ENCODE results near the gene DDX25. TPM values are rescaled to one million over a fixed set of nuclear protein-coding genes. Genes with fewer than 3 reads are reported as not detected.
"Not testable (repeated sequence)": the region's sequence is repeated elsewhere in the genome, so short reads cannot be mapped to it uniquely, and the experiment has no call there.

DDX25 gene
- total RNA-seq (2021; ENCODE audit: unreplicated experiment) (0.37 TPM), Bru-seq, nascent RNA (percentile 26 among the genes with signal in this experiment), BruChase-seq, experiment 1, labeled RNA remaining after a 6-hour chase (percentile 17 among the genes with signal in this experiment), BruChase-seq, experiment 2, labeled RNA remaining after a 2-hour chase (percentile 20 among the genes with signal in this experiment)
- polyA plus RNA-seq (2012), result 0.12 and 0.14 TPM in 2 replicates
- long read RNA-seq, result 0 reads

- no peak within 1 kb of the TSS for H3K27ac ChIP-seq (ENCODE audit: low read depth, low read length)
- ChIA-PET RAD21 (ENCODE audit: low non-redundant PET in 1 of 2, low total read pairs in 2 of 2, uncharacterized antibody in 2 of 2, unreplicated experiment in 2 of 2) (no interaction called here), CTCF (interaction anchor here (0.7 to 1.1 kb wide), 4 partner anchors 10 to 350 kb away, joined by 3 to 8 read pairs (median 4); no protein-coding TSS in a partner anchor), POLR2A (interaction anchor here (0.6 to 1.4 kb wide), 3 partner anchors 10 to 315 kb away, joined by 3 to 13 read pairs (median 4); partner anchors contain the start of gene HYLS1)
- BruUV-seq (replicated peaks), result no TSS peak
- DNase-seq (ENCODE audit: low read depth, low spot score) (no peak), ATAC-seq (no peak)
- peaks cover 14 to 19% of the 10 kb centered on the region in 2 experiments; a peak in 3 of 4 replicates for H3K36me3 ChIP-seq (ENCODE audit: control insufficient read depth in 1 of 2, insufficient read depth in 2 of 2, low read length in 2 of 2)
- intact Hi-C loops (cut with micrococcal nuclease), result no loop called here
- H3K27me3 ChIP-seq (ENCODE audit: insufficient read depth, low read length), result peaks cover 8% of the 10 kb centered on the region; the same call in 1 of the 2 replicates
- no peak within 1 kb of the TSS for H3K9ac ChIP-seq (ENCODE audit: low read length)
- peaks cover 3 to 8% of the 10 kb centered on the region in 2 experiments; a peak in 2 of 4 replicates for H3K4me1 ChIP-seq (ENCODE audit: control insufficient read depth in 1 of 2, insufficient read depth in 2 of 2, low read length in 2 of 2)
- no peaks in the 10 kb centered on the region for H3K9me3 ChIP-seq (ENCODE audit: control insufficient read depth in 1 of 2, insufficient read depth in 1 of 2, low read depth in 1 of 2, low read length in 2 of 2)
- TF ChIP-seq ZBTB33 (IDR thresholded peaks at IDR 0.05; ENCODE audit: extremely low read depth, insufficient replicate concordance, low read length) (no peak), SIN3A (IDR thresholded peaks at IDR 0.05; ENCODE audit: low read depth) (no peak), EGR1 (IDR thresholded peaks at IDR 0.05; ENCODE audit: low read depth) (no peak), ZFX (IDR thresholded peaks at IDR 0.05) (no peak), CEBPB (IDR thresholded peaks at IDR 0.05; ENCODE audit: low read depth) (no peak), POLR2A (IDR thresholded peaks at IDR 0.05; ENCODE audit: borderline replicate concordance, extremely low read depth, insufficient read depth, insufficient read length) (no peak), EZH2phosphoT487 (IDR thresholded peaks at IDR 0.05; ENCODE audit: borderline replicate concordance) (no peak), SRF (IDR thresholded peaks at IDR 0.05; ENCODE audit: low read depth) (no peak), TCF7L2 (IDR thresholded peaks at IDR 0.05; ENCODE audit: borderline replicate concordance, extremely low read depth, insufficient read depth, insufficient read length) (no peak), FOSL1 (IDR thresholded peaks at IDR 0.05; ENCODE audit: low read depth) (no peak), SP1 (IDR thresholded peaks at IDR 0.05; ENCODE audit: low read depth) (no peak), POLR2AphosphoS5 (IDR thresholded peaks at IDR 0.05; ENCODE audit: low read depth, low read length) (no peak), RAD21 (IDR thresholded peaks at IDR 0.05; ENCODE audit: low read depth) (no peak), ZNF274 (IDR thresholded peaks at IDR 0.05; ENCODE audit: low read depth, low read length) (no peak)
- H3K4me2 ChIP-seq (ENCODE audit: low read length), result peak within 1 kb of the TSS; percentile 79
- H2AFZ ChIP-seq (ENCODE audit: low read depth, low read length, poor library complexity, severe bottlenecking), result peak within 1 kb of the TSS; percentile 32
- H3K79me2 ChIP-seq (ENCODE audit: insufficient read depth, low read length), result peaks cover 36% of the 10 kb centered on the region
- 0 out of 2 replicates have a peak, but pooled peaks cover 4% of the 10 kb centered on the region for H4K20me1 ChIP-seq (ENCODE audit: insufficient read depth)
- peak within 1 kb of the TSS in 1 of 2 experiments; percentile 82; a peak in 2 of 4 replicates for H3K4me3 ChIP-seq (replicated peaks in 1 of 2; ENCODE audit: low read depth in 1 of 2, low read length in 2 of 2)
- H3K9me2 ChIP-seq (ENCODE audit: insufficient read depth), result no peaks in the 10 kb centered on the region
Measured at GRCh38 chr11:125903711-125904659, at the start of gene DDX25. Gene DDX25, plus strand, starts transcription at chr11:125904508. Its CDS starts 10 bp downstream, at chr11:125904518.

GRCh38 chr11:125857670-125858069, 46.6 kb upstream of the DDX25 start:
- DNase-seq (ENCODE audit: low read depth, low spot score); H3K4me1 ChIP-seq (ENCODE audit: control insufficient read depth in 1 of 2, insufficient read depth in 2 of 2, low read length in 2 of 2); H2AFZ ChIP-seq (ENCODE audit: low read depth, low read length, poor library complexity, severe bottlenecking); H3K9ac ChIP-seq (ENCODE audit: low read length); H3K4me3 ChIP-seq (replicated peaks in 1 of 2; ENCODE audit: low read depth in 1 of 2, low read length in 2 of 2); H3K27ac ChIP-seq (ENCODE audit: low read depth, low read length); H3K4me2 ChIP-seq (ENCODE audit: low read length); H4K20me1 ChIP-seq (ENCODE audit: insufficient read depth); BruUV-seq (replicated peaks); H3K36me3 ChIP-seq (ENCODE audit: control insufficient read depth in 1 of 2, insufficient read depth in 2 of 2, low read length in 2 of 2); CTCF ChIA-PET; RAD21 ChIA-PET (ENCODE audit: low non-redundant PET in 1 of 2, low total read pairs in 2 of 2, uncharacterized antibody in 2 of 2, unreplicated experiment in 2 of 2); POLR2A ChIA-PET; ATAC-seq; H3K9me3 ChIP-seq (ENCODE audit: control insufficient read depth in 1 of 2, insufficient read depth in 1 of 2, low read depth in 1 of 2, low read length in 2 of 2); intact Hi-C loops (cut with micrococcal nuclease); H3K79me2 ChIP-seq (ENCODE audit: insufficient read depth, low read length); H3K9me2 ChIP-seq (ENCODE audit: insufficient read depth): not testable (repeated sequence)
- H3K27me3 ChIP-seq (ENCODE audit: insufficient read depth, low read length), result peaks cover 13% of the 10 kb centered on the region; the same call in 1 of the 2 replicates
